Neutrophil (primary cell): ENCODE measurements around the gene CCDC50.

Source experiments
- H3K27ac ChIP-seq: fragments of 200-600 bp; sonication (generic); 2 replicates; pipeline ENCODE4 v1.5.1; 2016; ENCODE audit warnings: mild to moderate bottlenecking, moderate library complexity
- H3K27me3 ChIP-seq: fragments of 200-600 bp; sonication (generic); 2 replicates; pipeline ENCODE4 v1.6.0; 2016; ENCODE audit warnings: mild to moderate bottlenecking
- H3K36me3 ChIP-seq: fragments of 200-600 bp; sonication (generic); 2 replicates; pipeline ENCODE4 v1.5.1; 2017
- H3K4me1 ChIP-seq, 2 experiments: fragments of 200-600 bp in 1 of 2; sonication (generic) in 1 of 2; 1 replicate in 1 of 2; 2 replicates in 1 of 2; pipeline versions ENCODE4 v1.5.1 to v1.6.1; 2013 to 2016; ENCODE audit warnings: low read depth in 1 of 2, low read length in 1 of 2, mild to moderate bottlenecking in 1 of 2, moderate library complexity in 1 of 2; ENCODE audit not compliant: control insufficient read depth in 1 of 2, insufficient read depth in 1 of 2
- H3K4me3 ChIP-seq, 2 experiments: fragments of 200-600 bp in 1 of 2; sonication (generic) in 1 of 2; 1 replicate in 1 of 2; 2 replicates in 1 of 2; pipeline ENCODE4 v1.5.1; 2013 to 2016; ENCODE audit warnings: low read depth in 1 of 2, low read length in 1 of 2, mild to moderate bottlenecking in 1 of 2, moderate library complexity in 1 of 2
- H3K9me3 ChIP-seq: fragments of 200-600 bp; sonication (generic); 2 replicates; pipeline ENCODE4 v1.5.1; 2016
- TF ChIP-seq, protein P1 (sequence below): fragments of 200-600 bp; sonication (generic); IDR thresholded peaks from 2 replicates; pipeline ENCODE4 v1.5.1; 2016; ENCODE audit warnings: antibody characterized with exemption

The CCDC50 gene

DNA sequence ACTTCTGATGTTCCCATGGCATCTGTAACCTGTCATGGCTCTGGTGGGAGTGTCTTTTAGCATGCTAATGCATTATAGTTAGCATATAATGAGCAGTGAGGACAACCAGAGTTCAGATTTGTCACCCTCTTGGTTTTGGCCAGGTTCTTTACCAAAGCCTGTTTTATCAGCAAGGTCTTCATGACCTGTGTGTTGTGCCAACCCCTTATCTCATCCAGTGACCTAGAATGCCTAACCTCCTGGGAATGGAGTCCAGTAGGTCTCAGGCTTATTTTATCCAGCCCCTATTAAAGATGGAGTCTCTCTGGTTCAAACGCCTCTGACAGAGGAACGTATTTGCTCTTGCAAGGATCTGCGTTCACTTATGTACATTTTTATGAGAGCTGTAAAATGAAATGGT lies 61.4 kb downstream of the CCDC50 start:
- no peaks in the 10 kb centered on the region for H3K27me3 ChIP-seq
- no peaks in the 10 kb centered on the region for H3K36me3 ChIP-seq
- no peaks in the 10 kb centered on the region for H3K4me1 ChIP-seq
- H3K27ac ChIP-seq, result no peak overlapping the region
- TF ChIP-seq, protein P1, sequence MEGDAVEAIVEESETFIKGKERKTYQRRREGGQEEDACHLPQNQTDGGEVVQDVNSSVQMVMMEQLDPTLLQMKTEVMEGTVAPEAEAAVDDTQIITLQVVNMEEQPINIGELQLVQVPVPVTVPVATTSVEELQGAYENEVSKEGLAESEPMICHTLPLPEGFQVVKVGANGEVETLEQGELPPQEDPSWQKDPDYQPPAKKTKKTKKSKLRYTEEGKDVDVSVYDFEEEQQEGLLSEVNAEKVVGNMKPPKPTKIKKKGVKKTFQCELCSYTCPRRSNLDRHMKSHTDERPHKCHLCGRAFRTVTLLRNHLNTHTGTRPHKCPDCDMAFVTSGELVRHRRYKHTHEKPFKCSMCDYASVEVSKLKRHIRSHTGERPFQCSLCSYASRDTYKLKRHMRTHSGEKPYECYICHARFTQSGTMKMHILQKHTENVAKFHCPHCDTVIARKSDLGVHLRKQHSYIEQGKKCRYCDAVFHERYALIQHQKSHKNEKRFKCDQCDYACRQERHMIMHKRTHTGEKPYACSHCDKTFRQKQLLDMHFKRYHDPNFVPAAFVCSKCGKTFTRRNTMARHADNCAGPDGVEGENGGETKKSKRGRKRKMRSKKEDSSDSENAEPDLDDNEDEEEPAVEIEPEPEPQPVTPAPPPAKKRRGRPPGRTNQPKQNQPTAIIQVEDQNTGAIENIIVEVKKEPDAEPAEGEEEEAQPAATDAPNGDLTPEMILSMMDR, result no peak
- H3K9me3 ChIP-seq, result no peaks in the 10 kb centered on the region
- no peak overlapping the region for H3K4me3 ChIP-seq

DNA sequence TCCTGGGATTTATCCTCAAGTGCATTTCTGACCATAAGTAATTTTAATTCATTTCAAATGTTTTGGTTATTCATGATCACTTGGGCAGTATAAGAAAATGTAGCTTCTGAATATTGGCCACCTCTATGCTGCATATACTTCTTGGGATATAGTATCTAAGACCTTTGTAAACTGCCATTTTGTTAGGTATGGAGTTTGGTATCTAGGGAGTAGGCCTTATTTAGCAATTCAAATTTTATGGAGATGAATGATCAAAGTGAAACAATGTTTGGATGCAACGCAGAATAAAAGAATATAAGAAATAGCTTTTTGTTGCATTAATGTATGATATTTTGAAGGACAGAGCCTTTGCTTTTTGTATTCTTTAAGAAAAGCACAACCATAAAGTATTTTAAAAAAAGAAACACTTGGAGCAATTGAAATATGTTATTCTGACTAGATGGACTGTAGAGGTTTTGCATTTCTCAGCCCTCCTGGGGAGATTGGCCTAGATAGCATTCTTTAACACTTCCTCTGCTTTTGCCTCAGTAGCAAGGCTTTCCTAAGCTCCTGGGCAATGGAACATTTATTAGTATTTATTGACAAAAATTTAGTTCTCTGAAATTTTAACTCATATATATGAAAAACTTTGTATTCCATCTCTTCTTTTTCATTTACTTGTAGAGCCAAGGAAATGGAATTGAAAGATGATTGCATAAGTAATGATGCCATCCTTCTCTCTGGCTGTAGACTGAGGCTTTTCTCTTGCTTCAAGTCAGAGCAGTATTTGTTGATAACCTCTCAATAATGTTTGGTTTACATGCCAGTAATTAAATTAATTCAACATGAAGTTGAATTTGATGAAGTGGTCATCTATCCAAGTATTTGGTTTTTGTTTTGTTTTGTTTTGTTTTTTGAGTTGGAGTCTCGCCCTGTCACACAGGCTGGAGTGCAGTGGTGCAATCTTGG lies 62.9 kb downstream of the CCDC50 start:
- TF ChIP-seq, protein P1, result no peak

GRCh38 chr3:191393146-191393545 lies 64.0 kb downstream of the CCDC50 start:
- TF ChIP-seq, protein P1, result no peak
- Histone ChIP-seq H3K9me3 (no peaks in the 10 kb centered on the region), H3K4me1 (no peaks in the 10 kb centered on the region), H3K36me3 (no peaks in the 10 kb centered on the region), H3K27me3 (no peaks in the 10 kb centered on the region), H3K4me3 (no peak overlapping the region), H3K27ac (no peak overlapping the region)

More for the DNA sequence above, 62.9 kb downstream of the CCDC50 start:
- Histone ChIP-seq H3K4me3 (no peak overlapping the region), H3K9me3 (no peaks in the 10 kb centered on the region), H3K27me3 (no peaks in the 10 kb centered on the region), H3K4me1 (no peaks in the 10 kb centered on the region), H3K27ac (no peak overlapping the region), H3K36me3 (no peaks in the 10 kb centered on the region)

DNA sequence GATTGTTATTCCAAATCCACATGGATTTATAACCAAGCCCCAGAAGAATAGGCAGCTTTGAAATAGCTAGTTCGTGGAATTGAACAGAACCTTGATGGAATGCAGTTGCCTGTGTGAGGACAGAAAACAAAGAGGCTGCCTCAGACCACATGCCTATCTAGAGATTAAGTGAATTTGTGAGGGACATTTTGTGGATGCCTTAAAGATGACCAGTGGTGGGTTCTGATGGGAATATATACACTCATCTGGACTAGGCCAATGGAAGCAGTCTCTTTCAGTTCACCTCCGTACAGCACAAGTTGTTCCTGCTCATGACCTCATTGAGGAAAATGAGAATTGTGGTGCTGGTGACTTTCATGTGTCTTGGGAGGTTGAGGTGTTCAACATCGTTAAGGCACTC lies 68.6 kb downstream of the CCDC50 start:
- no peak overlapping the region for H3K27ac ChIP-seq
- H3K36me3 ChIP-seq, result no peaks in the 10 kb centered on the region
- TF ChIP-seq, protein P1, result no peak

DNA sequence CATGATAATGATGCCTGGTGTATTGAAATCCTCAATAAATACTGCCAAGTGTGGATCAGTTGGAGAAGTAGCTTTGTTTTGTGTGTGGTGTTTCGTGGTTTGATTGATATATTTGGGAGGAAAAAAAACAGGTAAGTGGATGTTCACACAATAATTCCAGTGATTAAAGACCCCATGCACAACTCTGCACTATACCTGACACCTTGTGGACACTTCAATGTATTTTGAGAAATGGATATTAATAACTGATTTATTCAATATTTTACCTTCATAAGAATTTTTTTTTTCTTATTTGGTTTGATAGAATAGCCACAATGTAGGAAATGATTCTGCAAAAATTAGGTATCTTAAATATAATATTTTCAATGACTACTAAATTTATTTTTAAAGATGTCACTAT lies 69.4 kb downstream of the CCDC50 start:
- H3K27me3 ChIP-seq, result no peaks in the 10 kb centered on the region
- no peak overlapping the region for H3K27ac ChIP-seq
- no peaks in the 10 kb centered on the region for H3K4me1 ChIP-seq
- no peaks in the 10 kb centered on the region for H3K9me3 ChIP-seq
- no peaks in the 10 kb centered on the region for H3K36me3 ChIP-seq
- TF ChIP-seq, protein P1, result no peak
- H3K4me3 ChIP-seq, result no peak overlapping the region

More for the DNA sequence above, 68.6 kb downstream of the CCDC50 start:
- H3K4me3 ChIP-seq, result no peak overlapping the region
- no peaks in the 10 kb centered on the region for H3K27me3 ChIP-seq
- H3K9me3 ChIP-seq, result no peaks in the 10 kb centered on the region
- H3K4me1 ChIP-seq, result no peaks in the 10 kb centered on the region
